ENCODE data around the gene GABRB1. TPM values are rescaled to one million over a fixed set of nuclear protein-coding genes. Genes with fewer than 3 reads are reported as not detected.

Gene GABRB1
- total RNA-seq, 2 experiments from 2014 or later, result not detected

DNA sequence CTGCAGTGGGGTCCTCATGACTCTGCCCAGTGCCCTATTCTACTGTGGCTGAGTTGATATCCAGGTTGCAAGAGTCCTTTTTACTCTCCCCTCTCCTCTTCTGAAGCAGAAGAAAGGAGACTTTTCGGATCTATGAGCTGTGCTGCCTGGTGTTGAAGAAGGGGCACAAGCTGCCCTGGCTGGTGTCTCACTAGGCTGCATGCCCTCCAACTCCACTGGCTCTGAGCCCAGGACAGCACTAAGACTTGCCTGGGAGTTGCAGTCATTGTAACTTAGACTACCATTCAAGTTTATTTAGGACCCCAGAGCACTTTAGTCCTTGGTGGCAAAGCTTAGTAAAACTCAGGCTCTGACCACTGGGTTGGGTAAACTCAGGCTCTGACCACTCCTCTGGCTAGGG lies 89.4 kb downstream of the GABRB1 start:
- Mint-ChIP-seq H3K4me3 (no peak overlapping the region), H3K27ac (no peak overlapping the region), H3K36me3 (no peaks in the 10 kb centered on the region), H3K4me1 (no peaks in the 10 kb centered on the region), H3K27me3 (peaks cover 6% of the 10 kb centered on the region), H3K9me3 (no peaks in the 10 kb centered on the region)
- DNase-seq, result no peak

DNA sequence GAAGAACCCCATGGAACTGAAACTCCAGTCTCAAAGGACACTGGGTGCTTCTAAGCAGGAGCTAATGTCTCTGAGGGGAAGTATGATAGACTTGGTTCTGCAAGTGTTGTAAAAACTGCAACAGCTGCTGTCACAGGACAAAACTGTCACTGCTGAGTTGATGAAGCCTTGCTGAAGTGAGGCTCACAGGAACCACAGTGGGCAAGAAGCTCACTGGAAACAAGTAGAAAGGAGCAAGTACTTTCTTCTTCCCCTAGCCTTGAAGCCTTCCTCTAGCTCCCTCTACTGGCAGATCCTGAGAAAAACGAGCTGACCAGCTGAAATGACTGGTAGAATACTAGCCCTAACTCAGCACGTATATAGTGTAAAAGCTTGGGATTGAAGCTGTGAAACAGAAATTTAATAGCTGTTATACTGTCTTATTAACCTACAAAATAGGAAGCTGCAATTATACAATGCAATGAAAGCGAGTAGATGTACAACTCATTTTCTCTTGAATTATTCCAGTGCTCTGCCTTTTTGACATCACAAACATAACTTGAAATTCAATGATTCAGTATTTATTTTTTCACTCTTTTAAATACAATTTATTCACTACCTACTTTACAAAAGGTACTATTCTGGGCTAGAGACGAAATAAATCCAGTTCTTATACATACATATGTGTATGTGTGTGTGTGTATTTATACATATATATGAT lies 91.4 kb downstream of the GABRB1 start:
- peak; percentile 38 for DNase-seq
- no peaks in the 10 kb centered on the region for H3K9me3 Mint-ChIP-seq
- H3K36me3 Mint-ChIP-seq, result no peaks in the 10 kb centered on the region
- peaks cover 4% of the 10 kb centered on the region for H3K27me3 Mint-ChIP-seq
- no peak overlapping the region for H3K27ac Mint-ChIP-seq
- no peaks in the 10 kb centered on the region for H3K4me1 Mint-ChIP-seq
- no peak overlapping the region for H3K4me3 Mint-ChIP-seq

DNA sequence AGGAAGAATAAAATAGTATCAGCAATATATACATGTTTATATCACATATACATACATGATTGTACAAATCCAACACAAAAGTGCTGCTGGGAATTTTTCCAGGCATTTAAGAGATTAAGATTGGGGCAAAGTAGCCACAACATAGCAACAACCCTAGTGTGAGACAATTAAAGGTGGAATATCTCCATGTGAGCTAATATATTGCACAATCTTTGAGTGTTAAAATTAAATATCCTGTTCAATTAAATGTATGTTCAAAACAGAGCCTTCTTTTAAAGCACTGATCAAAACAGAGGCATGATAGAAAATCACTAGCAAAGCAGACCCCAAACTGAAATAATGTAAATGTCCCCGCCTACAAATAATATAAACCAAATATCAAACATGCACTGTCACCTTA lies 97.6 kb downstream of the GABRB1 start:
- H3K9me3 Mint-ChIP-seq, result no peaks in the 10 kb centered on the region
- H3K4me3 Mint-ChIP-seq, result no peak overlapping the region
- H3K27me3 Mint-ChIP-seq, result peaks cover 4% of the 10 kb centered on the region
- DNase-seq, result no peak
- no peak overlapping the region for H3K27ac Mint-ChIP-seq
- no peaks in the 10 kb centered on the region for H3K36me3 Mint-ChIP-seq
- H3K4me1 Mint-ChIP-seq, result no peaks in the 10 kb centered on the region

DNA sequence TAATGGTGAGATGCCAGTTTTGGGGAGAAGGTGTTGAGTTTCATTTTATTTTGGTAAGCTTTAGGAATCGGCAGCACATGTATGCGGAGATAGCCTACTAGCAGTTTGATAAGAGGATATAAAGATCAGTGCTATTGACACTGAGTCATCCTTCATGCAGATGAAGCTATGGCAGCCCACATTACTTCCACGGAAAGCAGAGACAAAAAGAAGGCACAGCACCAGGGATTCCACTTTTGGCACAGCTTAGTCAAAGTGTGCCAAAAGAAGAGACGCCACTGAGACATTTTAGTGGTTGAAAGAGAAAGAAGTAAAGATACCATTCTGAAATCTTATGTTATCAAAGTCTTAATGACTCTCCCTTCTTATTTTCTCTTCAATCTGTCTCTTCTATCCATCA lies 103.8 kb downstream of the GABRB1 start:
- H3K27ac Mint-ChIP-seq, result no peak overlapping the region
- no peak for DNase-seq
- no peak overlapping the region for H3K4me3 Mint-ChIP-seq
- H3K9me3 Mint-ChIP-seq, result no peaks in the 10 kb centered on the region
- H3K27me3 Mint-ChIP-seq, result peaks cover 2% of the 10 kb centered on the region
- H3K4me1 Mint-ChIP-seq, result no peaks in the 10 kb centered on the region
- no peaks in the 10 kb centered on the region for H3K36me3 Mint-ChIP-seq

DNA sequence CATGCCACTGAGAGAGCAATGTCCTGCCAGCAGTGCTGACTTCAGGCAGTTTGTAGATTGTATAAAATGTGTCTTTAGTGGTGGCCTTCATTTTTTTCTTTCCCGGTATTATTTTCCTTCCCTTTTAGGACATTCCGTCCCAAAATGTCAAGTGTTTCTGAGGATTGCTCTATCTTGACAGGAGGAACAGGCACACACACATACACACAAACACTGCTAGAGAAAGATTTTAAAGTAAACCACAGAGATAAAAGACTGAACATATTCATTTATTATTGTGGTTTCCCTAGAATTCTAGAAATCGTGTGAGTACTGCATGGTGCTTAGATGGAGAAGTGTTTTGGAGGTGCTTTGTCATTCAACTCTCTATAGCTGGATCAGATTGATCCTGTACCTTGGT lies 111.9 kb downstream of the GABRB1 start:
- Mint-ChIP-seq H3K27me3 (peaks cover 12% of the 10 kb centered on the region), H3K36me3 (no peaks in the 10 kb centered on the region)
- no peak for DNase-seq

DNA sequence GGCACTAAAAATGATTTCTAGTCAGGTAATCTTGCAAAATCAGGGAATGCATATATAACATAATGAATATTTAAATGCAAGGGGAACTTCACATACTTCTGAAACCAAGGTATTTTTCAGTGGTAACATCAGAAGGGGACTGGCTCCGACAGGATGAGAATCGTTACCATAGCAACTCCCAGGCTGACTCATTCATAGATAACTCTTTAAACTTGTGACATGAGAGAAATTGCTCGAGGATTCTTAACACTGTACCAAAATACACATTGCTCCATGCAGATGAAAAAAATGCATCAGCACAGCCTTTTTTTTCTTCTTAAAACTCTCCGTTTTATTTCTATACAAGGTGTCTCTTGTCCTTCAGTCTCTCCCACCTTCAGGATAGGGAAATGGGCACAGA lies 114.3 kb downstream of the GABRB1 start:
- Mint-ChIP-seq H3K36me3 (no peaks in the 10 kb centered on the region), H3K9me3 (no peaks in the 10 kb centered on the region), H3K27ac (no peak overlapping the region), H3K4me1 (no peaks in the 10 kb centered on the region), H3K27me3 (peaks cover 16% of the 10 kb centered on the region), H3K4me3 (no peak overlapping the region)
- no peak for DNase-seq

More for the DNA sequence above, 111.9 kb downstream of the GABRB1 start:
- Mint-ChIP-seq H3K9me3 (no peaks in the 10 kb centered on the region), H3K4me3 (no peak overlapping the region), H3K4me1 (no peaks in the 10 kb centered on the region), H3K27ac (no peak overlapping the region)

DNA sequence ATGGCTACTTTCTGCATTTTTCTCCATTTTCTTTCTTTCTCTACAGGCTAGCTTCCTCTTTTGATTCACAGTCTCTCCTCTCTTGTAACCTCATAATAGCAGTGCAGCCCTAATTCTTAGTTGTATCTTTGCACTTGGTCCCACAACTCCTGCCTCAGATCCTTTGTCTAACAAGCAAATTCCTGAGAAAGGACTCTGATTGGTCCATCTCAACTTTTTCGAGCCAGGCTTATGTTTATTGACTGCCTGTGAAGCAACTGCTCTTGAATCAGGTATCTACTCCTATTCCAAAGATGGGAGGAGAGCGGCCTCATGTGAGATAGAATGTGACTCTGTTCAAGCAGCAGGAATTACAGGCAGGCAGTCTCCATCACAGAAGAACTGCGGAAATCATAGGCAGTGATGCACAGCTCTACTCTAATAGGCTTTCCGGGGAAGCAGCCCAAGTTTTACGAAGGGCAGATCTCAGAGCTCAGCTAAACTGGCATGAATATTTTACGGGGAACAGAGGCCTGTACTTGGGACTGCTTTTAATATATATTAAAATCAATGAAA lies 123.5 kb downstream of the GABRB1 start:
- no peaks in the 10 kb centered on the region for H3K9me3 Mint-ChIP-seq
- H3K36me3 Mint-ChIP-seq, result no peaks in the 10 kb centered on the region
- H3K4me3 Mint-ChIP-seq, result no peak overlapping the region
- H3K27me3 Mint-ChIP-seq, result peaks cover 14% of the 10 kb centered on the region
- no peak for DNase-seq
- no peak overlapping the region for H3K27ac Mint-ChIP-seq
- H3K4me1 Mint-ChIP-seq, result peaks cover under 1% of the 10 kb centered on the region

DNA sequence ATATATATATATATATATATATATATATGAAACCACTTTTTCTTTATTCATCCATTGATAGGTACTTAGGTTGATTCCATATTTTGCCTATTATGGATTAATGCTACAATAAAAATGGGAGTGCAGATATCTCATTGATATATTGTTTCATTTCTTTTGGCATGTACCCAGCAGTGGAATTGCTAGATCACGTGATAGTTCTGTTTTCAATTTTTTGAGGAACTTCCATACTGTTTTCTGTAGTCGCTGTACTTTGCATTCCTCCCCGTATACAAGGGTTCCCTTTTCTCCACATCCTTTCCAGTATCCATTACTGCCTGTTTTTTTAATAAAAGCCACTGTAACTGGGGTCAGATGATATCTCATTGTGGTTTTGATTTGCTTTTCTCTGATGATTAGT lies 124.6 kb downstream of the GABRB1 start:
- H3K27ac Mint-ChIP-seq, result no peak overlapping the region
- no peak overlapping the region for H3K4me3 Mint-ChIP-seq
- peaks cover 14% of the 10 kb centered on the region for H3K27me3 Mint-ChIP-seq
- H3K36me3 Mint-ChIP-seq, result no peaks in the 10 kb centered on the region
- no peak for DNase-seq
- peaks cover 5% of the 10 kb centered on the region for H3K4me1 Mint-ChIP-seq
- no peaks in the 10 kb centered on the region for H3K9me3 Mint-ChIP-seq

DNA sequence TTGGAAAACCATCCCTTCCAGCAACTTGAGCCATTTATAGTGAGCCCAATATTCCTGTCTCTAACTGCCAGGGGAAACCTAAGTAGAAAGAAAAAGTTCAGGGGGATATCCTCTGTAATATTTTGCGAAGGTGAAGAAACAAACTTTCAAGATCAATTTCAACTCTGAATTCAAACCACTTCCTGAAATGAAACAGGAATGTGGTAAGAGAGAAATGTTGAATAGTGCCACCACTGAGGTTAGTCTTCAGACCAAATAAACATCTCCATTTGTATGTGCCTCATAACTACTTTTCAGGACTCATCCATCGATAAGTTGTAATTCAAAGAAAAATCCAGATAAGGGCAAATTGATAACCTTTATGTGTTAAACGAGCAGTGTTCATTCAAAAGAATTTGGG lies 128.7 kb downstream of the GABRB1 start:
- Mint-ChIP-seq H3K4me1 (peaks cover 5% of the 10 kb centered on the region), H3K27me3 (peaks cover 4% of the 10 kb centered on the region), H3K4me3 (no peak overlapping the region), H3K36me3 (no peaks in the 10 kb centered on the region), H3K9me3 (no peaks in the 10 kb centered on the region), H3K27ac (no peak overlapping the region)
- DNase-seq, result no peak

DNA sequence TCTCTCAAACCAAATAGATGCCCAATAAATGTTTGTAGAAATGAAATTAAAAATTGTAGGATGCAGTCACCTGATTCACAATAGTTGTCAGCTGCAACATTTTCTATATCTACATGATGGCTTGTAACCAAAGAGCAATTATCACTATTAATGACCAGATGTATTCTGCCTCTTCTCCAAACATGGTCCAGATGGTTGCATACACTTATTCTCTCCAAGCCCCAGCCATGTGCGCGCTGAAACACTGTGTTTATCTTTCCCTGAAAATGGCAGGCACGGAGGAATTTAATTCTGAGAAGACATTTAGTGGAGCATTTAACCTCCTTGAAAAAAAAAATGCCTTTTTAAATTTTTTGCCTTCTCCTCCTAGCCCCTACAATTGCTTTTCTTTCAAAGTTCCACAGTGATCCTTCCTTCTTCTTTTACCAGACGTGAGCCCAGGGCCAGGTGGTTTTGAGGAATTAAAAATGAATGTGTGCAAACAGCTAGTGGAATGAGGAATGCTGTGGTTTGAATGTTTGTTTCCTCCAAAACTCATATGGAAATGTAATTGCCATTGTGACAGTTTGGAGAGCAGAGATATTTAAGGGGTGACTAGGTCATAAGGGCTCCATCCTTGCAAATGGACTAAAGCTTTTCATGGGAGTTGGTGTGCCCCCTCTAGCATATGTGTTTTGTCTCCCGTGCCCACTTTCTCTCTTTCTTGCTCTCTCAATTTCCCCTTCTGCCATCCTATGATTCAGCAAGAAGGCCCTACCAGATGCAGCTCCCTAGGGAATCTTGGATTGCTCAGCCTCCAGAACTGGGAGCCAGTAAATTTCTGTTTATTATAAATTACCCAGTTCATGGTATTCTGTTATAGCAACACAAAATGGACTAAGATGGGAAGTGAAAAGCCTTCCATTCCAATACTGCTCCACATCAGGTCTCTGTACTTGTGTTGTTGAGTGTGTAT lies 136.0 kb downstream of the GABRB1 start:
- no peaks in the 10 kb centered on the region for H3K27me3 Mint-ChIP-seq
- no peaks in the 10 kb centered on the region for H3K36me3 Mint-ChIP-seq
- no peaks in the 10 kb centered on the region for H3K9me3 Mint-ChIP-seq
- H3K4me3 Mint-ChIP-seq, result no peak overlapping the region
- no peak for DNase-seq
- no peak overlapping the region for H3K27ac Mint-ChIP-seq
- no peaks in the 10 kb centered on the region for H3K4me1 Mint-ChIP-seq

DNA sequence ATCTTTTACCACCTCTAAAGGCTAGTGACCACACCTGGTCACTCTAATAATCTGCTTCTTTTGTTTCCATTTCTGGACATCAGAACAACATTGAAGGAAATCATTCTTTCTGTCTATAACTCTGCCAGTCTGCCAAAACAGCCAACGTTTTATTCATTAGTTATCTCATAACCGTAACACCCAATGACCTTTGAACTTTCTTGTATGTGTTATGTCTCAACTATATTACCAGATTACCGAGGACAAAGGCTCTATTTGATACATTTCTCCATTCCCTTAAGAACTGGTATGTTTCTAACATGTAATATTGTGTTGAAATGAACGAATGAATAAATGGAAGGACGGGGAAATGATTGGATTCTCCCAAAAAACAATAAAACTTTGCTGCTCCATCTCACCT lies 152.7 kb downstream of the GABRB1 start:
- no peaks in the 10 kb centered on the region for H3K36me3 Mint-ChIP-seq
- no peak for DNase-seq
- no peaks in the 10 kb centered on the region for H3K9me3 Mint-ChIP-seq

DNA sequence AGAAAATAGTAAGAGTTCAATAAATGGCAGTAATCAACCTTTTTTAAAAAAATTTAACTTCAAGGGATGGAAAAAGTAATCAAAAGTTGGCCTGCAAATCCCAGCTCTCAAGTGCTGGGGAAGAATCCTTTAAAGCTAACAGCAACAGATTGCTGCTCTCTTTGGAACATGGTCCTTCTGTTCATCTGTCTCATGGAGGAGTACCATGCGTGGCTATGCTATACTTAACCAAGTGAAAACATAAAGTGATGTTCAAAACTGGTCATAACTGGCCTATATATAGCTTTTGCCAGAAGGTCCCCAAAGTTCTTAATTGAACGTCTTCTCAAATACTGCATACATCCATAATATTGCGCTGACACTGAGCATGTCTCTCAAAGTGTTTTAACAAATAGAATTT lies 154.4 kb downstream of the GABRB1 start:
- peaks cover 11% of the 10 kb centered on the region for H3K27me3 Mint-ChIP-seq
- no peaks in the 10 kb centered on the region for H3K4me1 Mint-ChIP-seq
- no peaks in the 10 kb centered on the region for H3K9me3 Mint-ChIP-seq
- H3K36me3 Mint-ChIP-seq, result no peaks in the 10 kb centered on the region
- no peak for DNase-seq
- H3K4me3 Mint-ChIP-seq, result no peak overlapping the region
- no peak overlapping the region for H3K27ac Mint-ChIP-seq

More for the DNA sequence above, 152.7 kb downstream of the GABRB1 start:
- H3K27ac Mint-ChIP-seq, result no peak overlapping the region
- H3K4me1 Mint-ChIP-seq, result no peaks in the 10 kb centered on the region
- H3K27me3 Mint-ChIP-seq, result peaks cover 11% of the 10 kb centered on the region
- no peak overlapping the region for H3K4me3 Mint-ChIP-seq

DNA sequence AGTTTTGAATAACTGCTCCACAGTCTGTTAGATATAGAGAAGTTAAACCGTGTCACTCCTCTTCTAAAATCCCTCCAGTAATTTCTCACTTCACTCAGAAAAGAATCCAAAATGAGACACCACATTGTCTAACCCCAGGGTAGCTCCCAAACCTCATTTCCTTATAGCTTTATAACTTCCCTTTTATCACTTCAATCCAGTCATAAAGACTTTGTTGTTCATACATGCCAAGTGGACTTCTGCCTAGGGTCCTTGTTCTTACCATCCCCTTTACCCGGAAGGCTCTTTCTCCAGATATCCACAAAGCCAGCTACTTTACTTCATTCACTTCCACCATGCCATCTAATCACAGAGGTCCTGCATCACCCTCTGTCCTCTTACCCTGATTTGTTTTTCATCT lies 156.2 kb downstream of the GABRB1 start:
- no peak for DNase-seq
- Mint-ChIP-seq H3K4me3 (no peak overlapping the region), H3K9me3 (no peaks in the 10 kb centered on the region), H3K27ac (no peak overlapping the region), H3K4me1 (no peaks in the 10 kb centered on the region), H3K27me3 (peaks cover 5% of the 10 kb centered on the region), H3K36me3 (no peaks in the 10 kb centered on the region)

DNA sequence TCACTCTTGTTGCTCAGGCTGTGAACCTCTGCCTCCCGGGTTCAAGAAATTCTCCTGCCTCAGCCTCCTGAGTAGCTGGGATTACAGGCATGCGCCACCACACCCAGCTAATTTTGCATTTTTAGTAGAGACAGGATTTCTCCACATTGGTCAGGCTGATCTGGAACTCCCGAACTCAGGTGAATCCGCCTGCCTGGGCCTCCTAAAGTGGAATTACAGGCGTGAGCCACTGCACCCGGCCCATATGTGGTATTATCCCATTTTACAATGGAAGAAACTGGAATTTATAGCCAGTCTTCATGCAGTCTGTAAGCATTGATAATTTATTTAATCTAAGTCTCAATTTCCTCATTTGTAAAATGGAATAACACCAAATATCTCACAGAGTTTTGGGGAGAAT lies 161.8 kb downstream of the GABRB1 start:
- Mint-ChIP-seq H3K9me3 (no peaks in the 10 kb centered on the region), H3K4me1 (no peaks in the 10 kb centered on the region), H3K27me3 (no peaks in the 10 kb centered on the region)

DNA sequence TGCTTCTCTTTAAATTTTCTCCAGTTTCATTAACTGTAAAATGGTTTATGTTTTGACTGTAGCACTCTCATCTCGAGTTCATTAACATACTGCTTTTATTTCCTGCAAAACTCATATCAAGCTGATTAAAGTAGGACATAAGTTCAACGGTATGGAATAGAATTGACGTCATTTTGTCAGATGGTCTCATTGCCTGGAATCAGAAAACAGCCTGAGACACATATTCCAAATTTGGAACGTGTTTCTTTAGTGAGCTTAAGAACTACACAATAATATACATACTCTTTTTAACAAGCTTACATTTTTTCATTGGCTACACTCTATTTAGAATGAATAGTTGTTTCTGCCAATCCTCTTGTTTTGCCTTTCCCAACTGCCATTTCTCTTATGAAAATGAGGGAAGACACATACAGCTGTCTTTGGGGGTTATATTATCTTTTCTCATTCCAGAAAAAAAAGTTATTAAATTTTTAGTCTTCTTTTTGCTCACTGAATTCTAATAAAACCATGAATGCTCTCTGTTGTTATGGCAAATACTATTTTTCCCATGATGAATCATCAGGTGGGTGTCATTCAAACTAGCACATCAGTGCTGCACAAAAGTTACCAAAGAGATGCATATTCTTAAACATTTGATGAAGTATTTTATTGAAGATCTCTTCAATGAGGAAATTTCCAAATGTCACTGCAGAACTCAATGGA lies 162.8 kb downstream of the GABRB1 start:
- Mint-ChIP-seq H3K36me3 (no peaks in the 10 kb centered on the region), H3K4me3 (no peak overlapping the region), H3K4me1 (no peaks in the 10 kb centered on the region), H3K27ac (no peak overlapping the region), H3K9me3 (no peaks in the 10 kb centered on the region), H3K27me3 (no peaks in the 10 kb centered on the region)
- no peak for DNase-seq

More for the DNA sequence above, 161.8 kb downstream of the GABRB1 start:
- H3K4me3 Mint-ChIP-seq, result no peak overlapping the region
- H3K27ac Mint-ChIP-seq, result no peak overlapping the region
- no peak for DNase-seq
- no peaks in the 10 kb centered on the region for H3K36me3 Mint-ChIP-seq

Measured in activated naive CD8-positive, alpha-beta T cell treated with anti-CD3 and anti-CD28 coated beads for 36 hours (primary cell).